Measurements from ENCODE around the gene TRAF7. TPM values are rescaled to one million over a fixed set of nuclear protein-coding genes. Genes with fewer than 3 reads are reported as not detected.

TRAF7 gene
- total RNA-seq, 1 donor from 2014 or later: 78.1 TPM

DNA sequence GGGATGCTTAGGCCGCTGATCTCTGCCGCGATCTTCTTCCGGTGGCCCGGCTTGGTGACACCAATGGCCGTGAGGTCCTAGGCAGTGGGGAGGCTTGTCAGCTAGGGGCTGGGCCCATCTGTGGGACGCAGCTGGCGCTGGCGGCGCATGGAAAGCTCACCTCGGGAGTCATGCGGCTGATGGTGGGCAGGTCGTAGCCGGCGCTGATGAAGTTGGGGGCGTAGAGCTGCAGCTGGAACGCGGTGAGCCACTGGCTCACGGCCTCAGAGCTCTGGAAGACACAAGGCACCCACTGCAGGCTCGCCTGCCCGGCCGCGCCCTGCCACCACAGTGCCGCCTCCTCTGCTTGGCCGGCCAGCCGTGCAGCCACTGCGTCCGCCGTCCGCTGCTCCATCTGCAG, 28.1 kb downstream of the TRAF7 start:
- TF ChIP-seq CTCF (IDR thresholded peaks at IDR 0.05): no peak
- Mint-ChIP-seq H3K4me3 (ENCODE audit: unreplicated experiment) (no peak overlapping the region), H3K27ac (ENCODE audit: unreplicated experiment) (no peak overlapping the region), H3K4me1 (ENCODE audit: unreplicated experiment) (no peaks in the 10 kb centered on the region), H3K27me3 (ENCODE audit: unreplicated experiment) (no peaks in the 10 kb centered on the region), H3K9me3 (ENCODE audit: unreplicated experiment) (no peaks in the 10 kb centered on the region), H3K36me3 (ENCODE audit: unreplicated experiment) (no peaks in the 10 kb centered on the region)
- DNase-seq (ENCODE audit: extremely low spot score, unreplicated experiment): no peak

DNA sequence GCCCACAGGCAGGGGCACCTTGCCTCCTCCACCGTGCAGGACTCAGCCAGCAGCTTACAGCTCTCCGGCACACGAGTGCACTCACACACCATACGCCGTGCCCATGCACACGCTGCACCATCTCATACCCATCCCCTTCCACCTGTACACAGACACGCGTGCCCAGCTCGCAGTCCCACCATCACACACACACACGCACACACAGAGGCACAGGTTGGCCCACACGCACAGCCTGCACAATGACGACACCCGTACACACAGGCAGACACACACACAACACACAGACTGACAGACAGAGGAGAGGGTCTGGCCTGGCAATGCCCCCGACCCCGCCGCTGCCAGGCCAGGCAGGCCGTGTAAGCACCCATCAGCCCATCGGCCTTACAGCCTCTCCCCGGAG, 28.8 kb downstream of the TRAF7 start:
- H3K9me3 Mint-ChIP-seq (ENCODE audit: unreplicated experiment): no peaks in the 10 kb centered on the region
- H3K27me3 Mint-ChIP-seq (ENCODE audit: unreplicated experiment): no peaks in the 10 kb centered on the region
- H3K4me1 Mint-ChIP-seq (ENCODE audit: unreplicated experiment): no peaks in the 10 kb centered on the region
- H3K4me3 Mint-ChIP-seq (ENCODE audit: unreplicated experiment): no peak overlapping the region
- no peaks in the 10 kb centered on the region for H3K36me3 Mint-ChIP-seq (ENCODE audit: unreplicated experiment)
- no peak for TF ChIP-seq CTCF (IDR thresholded peaks at IDR 0.05)
- no peak for DNase-seq (ENCODE audit: extremely low spot score, unreplicated experiment)
- H3K27ac Mint-ChIP-seq (ENCODE audit: unreplicated experiment): no peak overlapping the region

DNA sequence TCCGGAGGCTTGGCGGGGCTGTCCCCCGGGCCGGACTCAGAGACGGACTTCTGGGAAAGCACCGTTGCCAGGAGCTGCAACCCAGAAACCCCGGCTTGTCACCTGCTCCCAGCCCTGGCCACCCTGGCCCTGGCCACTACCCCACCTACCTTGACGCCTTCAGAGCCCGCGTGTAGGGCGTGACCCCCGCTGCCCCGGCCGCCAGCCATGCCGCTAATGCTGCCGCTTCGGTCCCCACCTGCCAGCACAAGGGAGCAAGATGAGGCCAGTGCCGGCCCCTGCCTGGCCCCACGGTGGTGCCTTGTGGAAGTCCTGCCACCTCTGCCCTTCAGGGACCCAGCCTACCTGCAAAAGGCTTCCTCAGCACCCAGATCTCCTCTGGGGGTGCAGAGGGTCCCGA, 29.4 kb downstream of the TRAF7 start:
- DNase-seq (ENCODE audit: extremely low spot score, unreplicated experiment): no peak
- no peaks in the 10 kb centered on the region for H3K4me1 Mint-ChIP-seq (ENCODE audit: unreplicated experiment)
- no peaks in the 10 kb centered on the region for H3K36me3 Mint-ChIP-seq (ENCODE audit: unreplicated experiment)
- H3K4me3 Mint-ChIP-seq (ENCODE audit: unreplicated experiment): no peak overlapping the region
- no peak for TF ChIP-seq CTCF (IDR thresholded peaks at IDR 0.05)
- H3K9me3 Mint-ChIP-seq (ENCODE audit: unreplicated experiment): no peaks in the 10 kb centered on the region
- no peak overlapping the region for H3K27ac Mint-ChIP-seq (ENCODE audit: unreplicated experiment)
- H3K27me3 Mint-ChIP-seq (ENCODE audit: unreplicated experiment): no peaks in the 10 kb centered on the region

DNA sequence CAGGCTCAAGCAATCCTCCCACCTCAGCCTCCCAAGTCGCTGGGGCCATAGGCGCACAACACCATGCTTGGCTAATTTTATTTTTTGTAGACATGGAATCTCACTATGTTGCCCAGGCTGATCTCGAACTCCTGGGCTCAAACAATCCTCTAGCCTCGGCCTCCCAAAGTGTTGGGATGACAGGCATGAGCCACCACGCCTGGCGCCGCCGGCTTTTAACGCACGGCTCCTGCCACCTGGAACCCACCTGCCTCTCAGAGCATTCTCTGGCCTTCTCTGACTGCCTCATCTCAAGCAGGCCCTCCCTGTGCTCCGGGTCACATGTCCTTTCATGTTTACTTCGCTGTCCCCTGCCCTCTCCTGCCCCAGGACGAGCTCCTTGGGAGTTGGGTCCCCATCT, 30.5 kb downstream of the TRAF7 start:
- no peaks in the 10 kb centered on the region for H3K36me3 Mint-ChIP-seq (ENCODE audit: unreplicated experiment)
- DNase-seq (ENCODE audit: extremely low spot score, unreplicated experiment): no peak
- no peak overlapping the region for H3K4me3 Mint-ChIP-seq (ENCODE audit: unreplicated experiment)
- H3K27me3 Mint-ChIP-seq (ENCODE audit: unreplicated experiment): no peaks in the 10 kb centered on the region
- H3K27ac Mint-ChIP-seq (ENCODE audit: unreplicated experiment): no peak overlapping the region
- H3K4me1 Mint-ChIP-seq (ENCODE audit: unreplicated experiment): no peaks in the 10 kb centered on the region
- no peak for TF ChIP-seq CTCF (IDR thresholded peaks at IDR 0.05)
- no peaks in the 10 kb centered on the region for H3K9me3 Mint-ChIP-seq (ENCODE audit: unreplicated experiment)

DNA sequence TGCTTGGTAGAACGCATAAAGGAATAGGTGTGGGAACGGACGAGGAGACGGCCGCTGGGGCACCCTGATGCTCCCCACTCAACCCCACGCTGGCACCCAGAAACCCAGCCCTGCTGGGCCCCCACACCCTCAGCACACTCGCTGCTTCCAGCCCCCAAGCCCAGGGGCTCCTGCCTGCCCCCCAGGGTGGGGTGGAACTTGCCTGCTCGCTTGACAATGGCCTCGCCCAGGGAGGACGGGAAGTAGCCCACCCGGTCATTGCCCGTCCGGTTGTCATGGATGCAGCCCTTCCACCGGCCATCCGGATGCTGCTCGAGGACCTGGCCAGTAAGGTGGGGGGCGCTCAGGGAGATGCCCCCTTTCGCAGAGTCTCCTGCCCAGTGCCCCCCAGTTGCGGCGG, 30.9 kb downstream of the TRAF7 start:
- no peak for TF ChIP-seq CTCF (IDR thresholded peaks at IDR 0.05)
- Mint-ChIP-seq H3K27me3 (ENCODE audit: unreplicated experiment) (no peaks in the 10 kb centered on the region), H3K36me3 (ENCODE audit: unreplicated experiment) (no peaks in the 10 kb centered on the region), H3K4me3 (ENCODE audit: unreplicated experiment) (no peak overlapping the region), H3K27ac (ENCODE audit: unreplicated experiment) (no peak overlapping the region), H3K4me1 (ENCODE audit: unreplicated experiment) (no peaks in the 10 kb centered on the region), H3K9me3 (ENCODE audit: unreplicated experiment) (no peaks in the 10 kb centered on the region)
- DNase-seq (ENCODE audit: extremely low spot score, unreplicated experiment): no peak

Measured in osteocyte (in vitro differentiated cells).